ENCODE results near the gene GDAP2.

- TF ChIP-seq EZH2 (IDR thresholded peaks at IDR 0.05; ENCODE audit: low read depth) (no peak), CTCF (conservative IDR thresholded peaks at IDR 0.05) (no peak)
Measured at GRCh38 chr1:117970252-117970651, 40.8 kb upstream of the GDAP2 start.
